ENCODE data around the gene HACD3. TPM values are rescaled to one million over a fixed set of nuclear protein-coding genes. Genes with fewer than 3 reads are reported as not detected.
"Not testable (repeated sequence)": the region's sequence is repeated elsewhere in the genome, so short reads cannot be mapped to it uniquely, and the experiment has no call there.

Gene HACD3
- total RNA-seq, 4 donors from 2014 or later: 20.2 to 144 (median 34.6) TPM

DNA sequence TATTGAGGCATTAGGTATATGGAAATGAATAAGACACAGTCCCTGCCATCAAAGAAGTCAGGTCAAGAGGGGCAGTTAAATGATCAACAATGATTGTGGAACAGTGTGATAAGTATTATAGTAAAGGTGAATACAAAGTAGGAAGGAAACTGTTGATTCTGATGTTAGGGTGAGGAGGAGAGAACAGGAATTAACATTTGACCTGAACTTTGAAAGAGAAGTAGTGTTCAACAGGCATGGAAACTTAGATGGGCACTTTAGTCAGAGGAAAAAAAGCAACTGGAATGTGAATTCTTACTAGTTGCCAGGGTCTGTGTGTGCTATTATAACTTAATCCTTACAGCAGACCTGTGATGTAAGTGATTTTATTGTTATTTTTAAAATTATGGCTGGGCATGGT lies 17.6 kb downstream of the HACD3 start:
- H3K4me3 ChIP-seq: no peak overlapping the region
- H3K9me3 ChIP-seq: no peaks in the 10 kb centered on the region
- TF ChIP-seq CTCF (IDR thresholded peaks at IDR 0.05) (no peak), POLR2A (IDR thresholded peaks at IDR 0.05) (no peak)
- H3K27me3 ChIP-seq: no peaks in the 10 kb centered on the region
- intact Hi-C loops (cut with DNase I; ENCODE audit: low total_unique reads): no loop called here
- no peaks in the 10 kb centered on the region for H3K4me1 ChIP-seq
- no peak overlapping the region for H3K27ac ChIP-seq
- no peaks in the 10 kb centered on the region for H3K36me3 ChIP-seq
- no peak for DNase-seq

GRCh38 chr15:65549288-65549687 lies 19.0 kb downstream of the HACD3 start:
- H3K4me1 ChIP-seq; intact Hi-C loops (cut with DNase I; ENCODE audit: low total_unique reads); H3K4me3 ChIP-seq; DNase-seq; H3K27me3 ChIP-seq; H3K36me3 ChIP-seq; H3K27ac ChIP-seq; H3K9me3 ChIP-seq: not testable (repeated sequence)

DNA sequence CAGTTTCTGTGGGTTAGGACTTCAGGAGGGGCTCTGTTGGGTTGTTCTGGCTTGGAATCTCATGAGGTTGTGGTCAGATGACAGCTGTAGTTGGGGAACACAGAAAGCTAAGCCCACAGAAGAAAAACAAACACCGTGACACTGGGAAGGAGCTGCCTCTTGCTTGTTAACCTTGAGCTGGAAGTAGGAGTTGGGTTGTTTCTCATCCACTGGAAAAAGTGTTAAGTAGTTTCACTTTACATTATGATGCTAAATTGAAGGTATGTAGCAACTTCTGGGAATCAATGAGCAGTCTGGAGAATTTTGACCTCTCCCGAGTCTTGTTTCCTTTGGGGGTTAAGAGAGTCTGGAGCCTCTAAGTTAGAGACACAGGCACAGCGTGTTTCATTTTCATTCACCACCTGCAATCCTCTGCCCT lies 20.4 kb downstream of the HACD3 start:
- Histone ChIP-seq H3K4me1 (no peaks in the 10 kb centered on the region), H3K27ac (no peak overlapping the region)

DNA sequence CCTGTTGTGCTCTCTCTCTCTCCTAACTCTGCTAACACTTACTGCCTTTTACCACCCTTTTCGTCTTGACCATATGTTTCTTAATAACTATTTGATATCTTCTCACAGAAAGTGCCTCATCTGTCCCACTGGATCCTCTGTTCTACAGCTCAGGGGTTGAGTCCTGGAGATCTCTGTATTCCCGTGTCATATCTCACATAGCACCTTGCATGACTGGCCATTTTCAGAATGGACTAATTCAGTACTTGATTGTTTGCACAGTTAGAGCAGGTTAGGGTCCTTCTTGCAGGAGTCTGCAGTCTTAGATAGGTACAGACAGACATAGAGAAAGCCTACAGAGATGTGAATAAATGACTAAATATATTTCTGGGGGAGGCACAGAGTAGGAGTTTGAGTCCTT lies 20.9 kb downstream of the HACD3 start:
- H3K27me3 ChIP-seq: no peaks in the 10 kb centered on the region
- H3K27ac ChIP-seq: no peak overlapping the region
- no peaks in the 10 kb centered on the region for H3K36me3 ChIP-seq
- no peaks in the 10 kb centered on the region for H3K4me1 ChIP-seq
- H3K4me3 ChIP-seq: no peak overlapping the region
- intact Hi-C loops (cut with DNase I; ENCODE audit: low total_unique reads): no loop called here
- TF ChIP-seq CTCF (IDR thresholded peaks at IDR 0.05) (no peak), POLR2A (IDR thresholded peaks at IDR 0.05) (no peak)
- DNase-seq: no peak
- H3K9me3 ChIP-seq: no peaks in the 10 kb centered on the region

More for the DNA sequence above, 20.4 kb downstream of the HACD3 start:
- Histone ChIP-seq H3K27me3 (no peaks in the 10 kb centered on the region), H3K4me3 (no peak overlapping the region), H3K9me3 (no peaks in the 10 kb centered on the region), H3K36me3 (no peaks in the 10 kb centered on the region)
- TF ChIP-seq CTCF (IDR thresholded peaks at IDR 0.05) (no peak), POLR2A (IDR thresholded peaks at IDR 0.05) (no peak)
- DNase-seq: no peak
- intact Hi-C loops (cut with DNase I; ENCODE audit: low total_unique reads): no loop called here

- intact Hi-C loops (cut with DNase I; ENCODE audit: low total_unique reads); H3K4me3 ChIP-seq; H3K9me3 ChIP-seq; H3K4me1 ChIP-seq; DNase-seq; H3K27ac ChIP-seq; H3K27me3 ChIP-seq; H3K36me3 ChIP-seq: not testable (repeated sequence)
These were observed 22.6 kb downstream of the HACD3 start for GRCh38 chr15:65552851-65553250.

DNA sequence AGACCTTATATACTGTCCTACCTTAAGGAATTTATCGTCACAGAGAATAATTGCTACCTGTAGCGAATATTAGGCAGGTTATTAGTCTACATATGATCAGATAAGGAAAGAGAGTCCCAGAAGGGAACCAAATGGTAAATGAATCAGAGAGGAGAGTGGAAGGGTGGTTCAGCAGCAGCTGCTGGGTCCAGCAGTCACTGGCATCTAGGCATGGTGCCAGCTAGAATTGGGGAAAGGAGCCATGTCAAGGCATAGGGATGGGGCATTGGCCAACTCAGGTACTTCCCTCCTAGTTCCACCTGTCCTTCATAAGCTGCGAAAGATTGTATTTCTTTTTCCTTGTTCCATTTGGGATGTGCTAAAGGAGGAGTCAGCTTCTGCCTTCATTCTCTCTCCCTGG lies 23.4 kb downstream of the HACD3 start:
- H3K9me3 ChIP-seq: no peaks in the 10 kb centered on the region
- H3K27me3 ChIP-seq: no peaks in the 10 kb centered on the region
- H3K27ac ChIP-seq: no peak overlapping the region
- H3K4me1 ChIP-seq: no peaks in the 10 kb centered on the region
- no peak for TF ChIP-seq CTCF (IDR thresholded peaks at IDR 0.05)
- TF ChIP-seq POLR2A (IDR thresholded peaks at IDR 0.05): no peak
- intact Hi-C loops (cut with DNase I; ENCODE audit: low total_unique reads): no loop called here
- H3K4me3 ChIP-seq: no peak overlapping the region
- DNase-seq: no peak
- no peaks in the 10 kb centered on the region for H3K36me3 ChIP-seq
